Measurements from ENCODE around the gene FAAH2. TPM values are rescaled to one million over a fixed set of nuclear protein-coding genes. Genes with fewer than 3 reads are reported as not detected.

The FAAH2 gene
- polyA plus RNA-seq, 1 experiment: not detected

- DNase-seq (ENCODE audit: low read depth, low spot score): no peak
- POLR2A ChIA-PET: no interaction called here
- CTCF ChIA-PET: no interaction called here
- peaks cover 9% of the 10 kb centered on the region for H3K9me3 ChIP-seq (ENCODE audit: control insufficient read depth, insufficient read depth, low read length)
- H3K4me3 ChIP-seq (ENCODE audit: low read depth, low read length): no peak overlapping the region
- H3K27ac ChIP-seq (ENCODE audit: low read depth, low read length): no peak overlapping the region
- no peak for TF ChIP-seq CTCF (IDR thresholded peaks at IDR 0.05; ENCODE audit: low read depth, low read length)
- H3K27me3 ChIP-seq (ENCODE audit: control insufficient read depth, insufficient read depth, low read length): no peaks in the 10 kb centered on the region
Measured at GRCh38 chrX:57266871-57267270, 19.6 kb upstream of the FAAH2 start.

GRCh38 chrX:57267308-57267707, 19.2 kb upstream of the FAAH2 start:
- TF ChIP-seq CTCF (IDR thresholded peaks at IDR 0.05; ENCODE audit: low read depth, low read length): no peak
- ChIA-PET POLR2A (no interaction called here), CTCF (no interaction called here)
- Histone ChIP-seq H3K4me3 (ENCODE audit: low read depth, low read length) (no peak overlapping the region), H3K27me3 (ENCODE audit: control insufficient read depth, insufficient read depth, low read length) (no peaks in the 10 kb centered on the region), H3K27ac (ENCODE audit: low read depth, low read length) (no peak overlapping the region), H3K9me3 (ENCODE audit: control insufficient read depth, insufficient read depth, low read length) (peaks cover 9% of the 10 kb centered on the region)
- no peak for DNase-seq (ENCODE audit: low read depth, low spot score)

GRCh38 chrX:57270980-57271379, 15.5 kb upstream of the FAAH2 start:
- TF ChIP-seq CTCF (IDR thresholded peaks at IDR 0.05; ENCODE audit: low read depth, low read length): no peak
- H3K27me3 ChIP-seq (ENCODE audit: control insufficient read depth, insufficient read depth, low read length): no peaks in the 10 kb centered on the region
- ChIA-PET CTCF (no interaction called here), POLR2A (no interaction called here)
- peaks cover 7% of the 10 kb centered on the region for H3K9me3 ChIP-seq (ENCODE audit: control insufficient read depth, insufficient read depth, low read length)
- no peak overlapping the region for H3K27ac ChIP-seq (ENCODE audit: low read depth, low read length)
- no peak for DNase-seq (ENCODE audit: low read depth, low spot score)
- H3K4me3 ChIP-seq (ENCODE audit: low read depth, low read length): no peak overlapping the region

GRCh38 chrX:57282568-57282967, 3.9 kb upstream of the FAAH2 start:
- ChIA-PET CTCF (no interaction called here), POLR2A (no interaction called here)
- H3K4me3 ChIP-seq (ENCODE audit: low read depth, low read length): no peak overlapping the region
- no peak for DNase-seq (ENCODE audit: low read depth, low spot score)
- TF ChIP-seq CTCF (IDR thresholded peaks at IDR 0.05; ENCODE audit: low read depth, low read length): no peak
- no peak overlapping the region for H3K27ac ChIP-seq (ENCODE audit: low read depth, low read length)
- H3K27me3 ChIP-seq (ENCODE audit: control insufficient read depth, insufficient read depth, low read length): no peaks in the 10 kb centered on the region
- H3K9me3 ChIP-seq (ENCODE audit: control insufficient read depth, insufficient read depth, low read length): peaks cover 4% of the 10 kb centered on the region; the same call in 1 of the 2 replicates

GRCh38 chrX:57285001-57285400, 1.5 kb upstream of the FAAH2 start:
- ChIA-PET POLR2A (no interaction called here), CTCF (no interaction called here)

More at GRCh38 chrX:57285001-57285400, 1.5 kb upstream of the FAAH2 start:
- H3K27ac ChIP-seq (ENCODE audit: low read depth, low read length): no peak overlapping the region
- H3K4me3 ChIP-seq (ENCODE audit: low read depth, low read length): no peak overlapping the region
- TF ChIP-seq CTCF (IDR thresholded peaks at IDR 0.05; ENCODE audit: low read depth, low read length): no peak
- H3K9me3 ChIP-seq (ENCODE audit: control insufficient read depth, insufficient read depth, low read length): peaks cover 4% of the 10 kb centered on the region; the same call in 1 of the 2 replicates
- H3K27me3 ChIP-seq (ENCODE audit: control insufficient read depth, insufficient read depth, low read length): no peaks in the 10 kb centered on the region
- DNase-seq (ENCODE audit: low read depth, low spot score): no peak

Measured in AG04450 (cell line).